ENCODE results near the gene MSRB1.

Gene MSRB1

DNA sequence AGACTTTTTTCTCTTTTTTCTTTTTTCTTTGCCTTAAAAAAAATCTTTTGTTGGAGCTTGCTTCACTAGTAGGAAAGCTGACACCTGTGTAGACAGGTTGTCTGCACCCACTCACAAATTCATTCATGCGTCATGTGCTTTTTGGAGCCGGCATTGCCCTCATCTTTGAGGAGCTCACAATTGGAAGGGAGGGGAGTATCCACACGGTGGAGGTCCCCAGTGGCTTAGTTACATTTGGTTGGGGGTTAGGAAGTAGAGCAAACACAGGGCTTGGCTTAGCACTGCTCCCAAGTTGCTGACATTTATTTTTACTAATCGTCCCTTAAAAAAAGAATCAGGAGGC lies 52.3 kb downstream of the MSRB1 start:
- no peak for DNase-seq

DNA sequence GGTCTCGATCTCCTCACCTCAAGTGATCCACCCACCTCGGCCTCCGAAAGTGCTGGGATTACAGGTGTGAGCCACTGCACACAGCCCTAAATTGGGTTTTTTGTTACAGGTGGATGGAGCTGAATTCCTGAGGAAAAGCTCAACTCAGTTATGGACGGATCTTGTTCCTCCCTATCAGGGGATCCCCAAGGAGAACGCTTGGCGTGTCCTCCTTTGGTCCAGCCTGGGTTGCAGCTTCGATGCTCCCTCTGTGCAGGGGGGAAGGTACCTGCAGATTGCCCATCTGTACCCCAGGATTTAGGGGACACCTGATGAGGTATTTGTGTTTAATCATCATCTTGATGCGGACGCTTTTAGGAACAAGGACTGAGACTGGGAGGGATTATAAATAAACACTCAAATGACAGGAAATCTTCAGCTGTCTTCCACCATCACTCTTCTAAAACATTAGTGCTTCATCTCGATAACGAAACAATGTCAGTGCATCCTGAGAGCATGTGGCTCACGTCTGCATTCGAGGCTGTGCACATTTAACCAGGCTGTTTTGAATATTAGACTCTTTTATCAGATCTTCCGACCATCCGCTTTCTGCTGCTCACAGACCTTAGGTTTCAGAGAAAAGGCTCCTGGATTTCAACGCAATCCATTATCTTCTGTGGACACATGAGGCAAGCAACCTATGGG lies 52.8 kb downstream of the MSRB1 start:
- no peak for DNase-seq
